Kidney (tissue), 14 donors: ENCODE data around the gene SF3B2. TPM values are rescaled to one million over a fixed set of nuclear protein-coding genes. Genes with fewer than 3 reads are reported as not detected.

ENCODE experiments used
- DNase-seq, 5 donors: peaks; one replicate each; pipeline ENCODE4 v3.0.0-alpha.2; 2013 to 2020
- FAIRE-seq: peaks from 2 replicates; lab custom pipeline; 2012; peaks lifted over from hg19 to GRCh38; lab: Jason Lieb, UNC
- H3K27ac ChIP-seq, 2 donors: one replicate each; pipeline ENCODE4 v1.7.0; 2013; ENCODE audit warnings: low read depth in 2 of 2, low read length in 2 of 2, inconsistent platforms in 1 of 2
- H3K27me3 ChIP-seq: one replicate; pipeline ENCODE4 v1.7.1; 2013; ENCODE audit warnings: low read length, inconsistent platforms; ENCODE audit not compliant: control insufficient read depth, insufficient read depth
- H3K36me3 ChIP-seq, 3 donors: one replicate each; pipeline versions ENCODE4 v1.7.0 to v1.7.1; 2013; ENCODE audit warnings: low read length in 3 of 3, control low read depth in 1 of 3, inconsistent platforms in 1 of 3; ENCODE audit not compliant: insufficient read depth in 3 of 3, control insufficient read depth in 2 of 3
- H3K4me1 ChIP-seq, 3 donors: one replicate each; pipeline versions ENCODE4 v1.7.0 to v1.7.1; 2013; ENCODE audit warnings: low read length in 3 of 3, inconsistent platforms in 1 of 3, low read depth in 1 of 3; ENCODE audit not compliant: control insufficient read depth in 2 of 3, insufficient read depth in 2 of 3
- H3K4me3 ChIP-seq, 3 donors: one replicate each; pipeline versions ENCODE4 v1.7.0 to v1.8.1; 2013; ENCODE audit warnings: low read length in 3 of 3, control low read depth in 1 of 3, inconsistent platforms in 1 of 3
- H3K9ac ChIP-seq, 3 donors: one replicate each; pipeline versions ENCODE4 v1.7.0 to v1.7.1; 2013; ENCODE audit warnings: low read length in 3 of 3, control low read depth in 1 of 3, inconsistent platforms in 1 of 3
- H3K9me3 ChIP-seq, 3 donors: one replicate each; pipeline versions ENCODE4 v1.7.0 to v1.7.1; 2013; ENCODE audit warnings: low read length in 3 of 3, control low read depth in 1 of 3, inconsistent platforms in 1 of 3; ENCODE audit not compliant: control insufficient read depth in 2 of 3, insufficient read depth in 1 of 3
- CTCF ChIP-seq: IDR thresholded peaks from 3 replicates; pipeline ENCODE4 v1.5.1; 2012; ENCODE audit warnings: mild to moderate bottlenecking, moderate library complexity, borderline replicate concordance; ENCODE audit not compliant: insufficient read depth; ENCODE audit errors: extremely low read depth
- intact Hi-C: fragments of 100-400 bp; cut with DNase I; formaldehyde crosslinking; loops from one replicate; pipeline ENCODE4 v1.11.1; 2022
- polyA plus RNA-seq: library from polyadenylated mRNA; stranded (reverse); fragments of 350-450 nt; fragmentation: Illumina TruSeq; extraction: RNeasy Lipid Tissue Mini Kit (QIAGEN cat#74804); gene quantifications from one replicate; pipeline ENCODE4 v1.2.3, GENCODE V29; 2014; ENCODE audit warnings: low read depth, low replicate concordance; ENCODE audit not compliant: insufficient read depth
- total RNA-seq: library from RNA; stranded (reverse); fragmentation: NEBNext Ultra II Directional; extraction: Animal tissue kit (Norgen Biotek cat#: 25700); gene quantifications from one replicate; pipeline ENCODE4 v1.2.1, GENCODE V29; 2021
- donor health status: control.
- donor health status: control.
- donor health status: control.
- donor health status: control.
- donor health status: control.
- donor health status: DM: yes; HTN: yes; CAD: no.
- donor health status: Normal renal cell carcinoma (clear cell type).

Gene SF3B2
- total and polyA plus RNA-seq, 2 donors from 2014 or later: 114 to 172 TPM

GRCh38 chr11:66070604-66071380, 18.6 kb downstream of the SF3B2 start:
- FAIRE-seq (no peak), DNase-seq (peak in 4 of 5 donors; percentile 18 to 90 (median 41))
- peak overlapping the region in 2 of 3 donors; percentile 30 to 42 for H3K9ac ChIP-seq
- peak overlapping the region; percentile 73 to 85 for H3K27ac ChIP-seq
- H3K9me3 ChIP-seq: no peaks in the 10 kb centered on the region
- peak overlapping the region; percentile 24 to 68 (median 63) for H3K4me3 ChIP-seq
- intact Hi-C loops: no loop called here
- peaks cover 0 to 19% (median 18%) of the 10 kb centered on the region in 3 donors for H3K4me1 ChIP-seq
- peaks cover 3 to 17% (median 13%) of the 10 kb centered on the region in 3 donors for H3K36me3 ChIP-seq
- no peak for TF ChIP-seq CTCF
- H3K27me3 ChIP-seq: no peaks in the 10 kb centered on the region

- no peak for FAIRE-seq
- Histone ChIP-seq H3K4me3 (peak overlapping the region in 2 of 3 donors; percentile 63 to 68), H3K9me3 (no peaks in the 10 kb centered on the region), H3K4me1 (peaks cover 0 to 19% (median 18%) of the 10 kb centered on the region in 3 donors), H3K9ac (peak overlapping the region in 2 of 3 donors; percentile 30 to 42), H3K27ac (peak overlapping the region; percentile 73 to 85), H3K36me3 (peaks cover 3 to 17% (median 9%) of the 10 kb centered on the region in 3 donors), H3K27me3 (no peaks in the 10 kb centered on the region)
- DNase-seq: no peak
- intact Hi-C loops: no loop called here
- no peak for TF ChIP-seq CTCF
Observed at GRCh38 chr11:66071381-66071801, 19.2 kb downstream of the SF3B2 start.

GRCh38 chr11:66072081-66072480, 19.9 kb downstream of the SF3B2 start:
- H3K27ac ChIP-seq: no peak overlapping the region
- no peak overlapping the region for H3K4me3 ChIP-seq
- peaks cover 0 to 19% (median 18%) of the 10 kb centered on the region in 3 donors for H3K4me1 ChIP-seq

More at GRCh38 chr11:66072081-66072480, 19.9 kb downstream of the SF3B2 start:
- Histone ChIP-seq H3K27me3 (no peaks in the 10 kb centered on the region), H3K9ac (no peak overlapping the region), H3K36me3 (peaks cover 0 to 11% (median 2%) of the 10 kb centered on the region in 3 donors), H3K9me3 (no peaks in the 10 kb centered on the region)
- no peak for TF ChIP-seq CTCF
- intact Hi-C loops: no loop called here
- DNase-seq (no peak), FAIRE-seq (no peak)
